CD14-positive monocyte (primary cell): ENCODE results near the gene MED7. TPM values are rescaled to one million over a fixed set of nuclear protein-coding genes. Genes with fewer than 3 reads are reported as not detected.

ENCODE experiments used
- DNase-seq, 3 donors: peaks; one replicate each; pipeline ENCODE4 v3.0.0-alpha.2; 2011 to 2022
- H2AFZ ChIP-seq: 2 replicates; pipeline ENCODE4 v1.6.0; 2012; ENCODE audit warnings: mild to moderate bottlenecking, low read depth, low read length, inconsistent platforms; ENCODE audit not compliant: insufficient read depth, poor library complexity, severe bottlenecking
- H3K27ac ChIP-seq, 2 donors: 1 replicate in 1 of 2; 2 replicates in 1 of 2; pipeline ENCODE4 v1.5.1; 2012 to 2013; ENCODE audit warnings: low read length in 2 of 2, control low read depth in 1 of 2, inconsistent platforms in 1 of 2, low read depth in 1 of 2, mild to moderate bottlenecking in 1 of 2
- H3K27me3 ChIP-seq, 2 donors: one replicate each; pipeline versions ENCODE4 v1.6.0 to v1.6.1; 2011 to 2013; ENCODE audit warnings: low read length in 2 of 2; ENCODE audit not compliant: control insufficient read depth in 2 of 2, insufficient read depth in 2 of 2
- H3K36me3 ChIP-seq, 2 donors: replicated peaks in 1 of 2; 1 replicate in 1 of 2; 2 replicates in 1 of 2; pipeline versions ENCODE4 v1.5.1 to v1.6.1; 2012 to 2013; ENCODE audit warnings: low read length in 2 of 2, control low read depth in 1 of 2, inconsistent platforms in 1 of 2, mild to moderate bottlenecking in 1 of 2; ENCODE audit not compliant: insufficient read depth in 2 of 2, control insufficient read depth in 1 of 2
- H3K4me1 ChIP-seq, 2 donors: 1 replicate in 1 of 2; 2 replicates in 1 of 2; pipeline versions ENCODE4 v1.5.1 to v1.6.1; 2012 to 2013; ENCODE audit warnings: low read length in 2 of 2, control low read depth in 1 of 2, inconsistent platforms in 1 of 2, mild to moderate bottlenecking in 1 of 2, moderate library complexity in 1 of 2; ENCODE audit not compliant: insufficient read depth in 2 of 2, control insufficient read depth in 1 of 2
- H3K4me2 ChIP-seq: replicated peaks from 2 replicates; pipeline ENCODE3; 2012; ENCODE audit warnings: low read length, moderate library complexity, mild to moderate bottlenecking; ENCODE audit not compliant: poor library complexity, severe bottlenecking; ENCODE audit errors: extremely low read depth
- H3K4me3 ChIP-seq, 3 experiments: fragments of 200-600 bp in 1 of 3; sonication (generic) in 1 of 3; replicated peaks in 1 of 3; 1 replicate in 2 of 3; 2 replicates in 1 of 3; pipeline ENCODE4 v1.5.1; 2011 to 2013; ENCODE audit warnings: low read length in 3 of 3, mild to moderate bottlenecking in 3 of 3, control low read depth in 2 of 3, low read depth in 2 of 3, inconsistent platforms in 1 of 3, moderate library complexity in 1 of 3
- H3K79me2 ChIP-seq: 2 replicates; pipeline ENCODE4 v1.6.0; 2012; ENCODE audit warnings: mild to moderate bottlenecking, control low read depth, inconsistent platforms, low read length, moderate library complexity; ENCODE audit not compliant: insufficient read depth
- H3K9ac ChIP-seq: 2 replicates; pipeline ENCODE4 v1.6.0; 2017; ENCODE audit warnings: low read length, mild to moderate bottlenecking; ENCODE audit not compliant: insufficient read depth, poor library complexity, severe bottlenecking
- H3K9me3 ChIP-seq, 2 donors: replicated peaks in 1 of 2; 1 replicate in 1 of 2; 2 replicates in 1 of 2; pipeline versions ENCODE4 v1.5.1 to v1.6.1; 2012 to 2013; ENCODE audit warnings: low read length in 2 of 2, control low read depth in 1 of 2; ENCODE audit not compliant: control insufficient read depth in 1 of 2, insufficient read depth in 1 of 2
- H4K20me1 ChIP-seq: 2 replicates; pipeline ENCODE4 v1.6.0; 2012; ENCODE audit warnings: mild to moderate bottlenecking, low read length, control low read depth, moderate library complexity; ENCODE audit not compliant: insufficient read depth
- H3K27ac Mint-ChIP-seq, 7 donors: one replicate each; pipeline ENCODE4 v1.8.0; 2020; ENCODE audit warnings: mild to moderate bottlenecking in 7 of 7, mixed read lengths in 7 of 7, moderate library complexity in 6 of 7, inconsistent platforms in 2 of 7
- H3K27me3 Mint-ChIP-seq, 3 donors: one replicate each; pipeline ENCODE4 v1.8.0; 2021 to 2022; ENCODE audit warnings: low read depth in 3 of 3, mild to moderate bottlenecking in 3 of 3, mixed read lengths in 3 of 3, moderate library complexity in 3 of 3, inconsistent platforms in 1 of 3
- H3K36me3 Mint-ChIP-seq, 2 donors: one replicate each; pipeline ENCODE4 v1.8.0; 2020; ENCODE audit warnings: mixed read lengths in 2 of 2, inconsistent platforms in 1 of 2, mild to moderate bottlenecking in 1 of 2
- H3K4me1 Mint-ChIP-seq: one replicate; pipeline ENCODE4 v1.8.0; 2020; ENCODE audit warnings: mild to moderate bottlenecking, mixed read lengths
- H3K4me3 Mint-ChIP-seq, 2 donors: one replicate each; pipeline ENCODE4 v1.8.0; 2020; ENCODE audit warnings: mild to moderate bottlenecking in 2 of 2, mixed read lengths in 2 of 2, moderate library complexity in 1 of 2
- H3K9me3 Mint-ChIP-seq, 7 donors: one replicate each; pipeline ENCODE4 v1.8.0; 2020 to 2022; ENCODE audit warnings: mixed read lengths in 7 of 7, mild to moderate bottlenecking in 6 of 7, moderate library complexity in 6 of 7, inconsistent platforms in 2 of 7
- WGBS: methylation state at CpG from one replicate; pipeline ENCODE4 v1.1.5; 2013; ENCODE audit warnings: missing lambda C conversion rate; ENCODE audit not compliant: insufficient coverage; 5-methylcytosine and 5-hydroxymethylcytosine counted together
- intact Hi-C, 2 donors: fragments of 100-400 bp; cut with micrococcal nuclease; formaldehyde crosslinking; loops; one replicate each; pipeline versions ENCODE4 v1.15.0 to v1.15.1; 2023
- polyA plus RNA-seq, 3 donors: library from polyadenylated mRNA; depleted of rRNA in 1 of 3; unstranded in 2 of 3; stranded (reverse) in 1 of 3; fragments of 300-500 nt in 2 of 3; fragments of >200 nt in 1 of 3; fragmentation: Illumina TruSeq in 2 of 3; gene quantifications; 1 replicate in 2 of 3; 2 replicates in 1 of 3; pipeline ENCODE4 v1.2.3, GENCODE V29; 2012 to 2021
- TF ChIP-seq, protein P1 (sequence below): fragments of 200-600 bp; IDR thresholded peaks from one replicate; pipeline ENCODE4 v1.8.0; 2022; ENCODE audit warnings: antibody characterized with exemption, mild to moderate bottlenecking

The MED7 gene
- polyA plus RNA-seq, 3 donors, result 5.9 to 13.0 (median 11.9) TPM

DNA sequence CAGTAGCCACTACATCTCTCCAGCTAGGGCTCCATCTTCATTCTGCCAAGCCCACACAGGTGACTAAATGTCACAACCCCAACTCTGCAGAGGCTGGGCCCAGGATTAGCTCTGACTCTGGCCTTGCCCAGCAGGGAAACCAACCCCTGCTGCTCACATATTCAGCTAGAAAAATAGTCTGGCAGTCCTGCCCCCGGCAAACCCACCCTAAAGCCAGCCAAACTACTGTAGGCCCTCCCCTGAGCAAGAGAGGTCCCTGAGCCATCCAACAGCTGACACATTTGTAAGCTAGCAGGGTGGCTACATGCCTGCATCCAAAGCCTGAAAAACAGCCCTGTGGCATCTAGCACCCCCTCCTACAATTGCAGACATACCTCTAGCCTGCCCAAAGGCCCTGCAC is 22.6 kb downstream of the MED7 start:
- no peaks in the 10 kb centered on the region for H4K20me1 ChIP-seq
- H3K79me2 ChIP-seq, result no peaks in the 10 kb centered on the region
- DNase-seq, result no peak
- H3K36me3 ChIP-seq, result no peaks in the 10 kb centered on the region
- H3K27ac ChIP-seq, result no peak overlapping the region
- H2AFZ ChIP-seq, result no peak overlapping the region
- H3K27me3 ChIP-seq, result no peaks in the 10 kb centered on the region
- peaks cover 0 to 5% of the 10 kb centered on the region in 2 donors for H3K4me1 ChIP-seq
- 100% methylated on average over 1 of the region's 1 CpG for WGBS
- no peak overlapping the region for H3K4me2 ChIP-seq
- H3K4me3 ChIP-seq, result no peak overlapping the region
- Mint-ChIP-seq H3K4me3 (no peak overlapping the region), H3K27me3 (peaks cover 0 to 1% (median 0%) of the 10 kb centered on the region in 3 donors), H3K9me3 (peaks cover 12 to 23% (median 20%) of the 10 kb centered on the region in 7 donors), H3K4me1 (peaks cover 11% of the 10 kb centered on the region), H3K27ac (peak overlapping the region in 2 of 7 donors; percentile 26 to 44), H3K36me3 (no peaks in the 10 kb centered on the region)
- no peak overlapping the region for H3K9ac ChIP-seq
- TF ChIP-seq, protein P1, sequence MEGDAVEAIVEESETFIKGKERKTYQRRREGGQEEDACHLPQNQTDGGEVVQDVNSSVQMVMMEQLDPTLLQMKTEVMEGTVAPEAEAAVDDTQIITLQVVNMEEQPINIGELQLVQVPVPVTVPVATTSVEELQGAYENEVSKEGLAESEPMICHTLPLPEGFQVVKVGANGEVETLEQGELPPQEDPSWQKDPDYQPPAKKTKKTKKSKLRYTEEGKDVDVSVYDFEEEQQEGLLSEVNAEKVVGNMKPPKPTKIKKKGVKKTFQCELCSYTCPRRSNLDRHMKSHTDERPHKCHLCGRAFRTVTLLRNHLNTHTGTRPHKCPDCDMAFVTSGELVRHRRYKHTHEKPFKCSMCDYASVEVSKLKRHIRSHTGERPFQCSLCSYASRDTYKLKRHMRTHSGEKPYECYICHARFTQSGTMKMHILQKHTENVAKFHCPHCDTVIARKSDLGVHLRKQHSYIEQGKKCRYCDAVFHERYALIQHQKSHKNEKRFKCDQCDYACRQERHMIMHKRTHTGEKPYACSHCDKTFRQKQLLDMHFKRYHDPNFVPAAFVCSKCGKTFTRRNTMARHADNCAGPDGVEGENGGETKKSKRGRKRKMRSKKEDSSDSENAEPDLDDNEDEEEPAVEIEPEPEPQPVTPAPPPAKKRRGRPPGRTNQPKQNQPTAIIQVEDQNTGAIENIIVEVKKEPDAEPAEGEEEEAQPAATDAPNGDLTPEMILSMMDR, result no peak
- peaks cover 9 to 17% of the 10 kb centered on the region in 2 donors for H3K9me3 ChIP-seq
- intact Hi-C loops, result no loop called here

DNA sequence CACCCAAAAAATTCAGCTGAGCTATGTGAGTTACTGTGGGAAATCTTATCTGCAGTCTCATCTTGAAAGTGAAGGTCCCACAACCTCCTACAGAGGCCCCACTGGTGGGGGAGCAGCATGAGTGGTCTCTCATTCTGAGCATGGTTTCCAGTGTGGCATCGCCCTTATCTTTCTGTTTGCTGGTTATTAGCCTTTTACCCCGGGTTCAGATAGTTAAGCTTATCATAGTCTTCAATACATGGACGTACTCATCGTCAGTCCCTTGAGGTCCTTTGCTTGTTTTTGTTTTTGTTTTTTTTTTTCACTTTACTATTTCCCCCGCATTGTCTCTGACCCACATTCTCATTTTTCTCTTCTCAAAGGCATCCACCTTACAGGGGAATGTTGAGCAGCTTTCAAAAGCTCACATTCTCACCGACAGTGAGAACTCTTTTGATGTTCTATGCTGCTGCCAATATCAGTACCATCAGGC is 26.1 kb downstream of the MED7 start:
- H3K36me3 ChIP-seq, result no peaks in the 10 kb centered on the region
- peaks cover 14 to 22% of the 10 kb centered on the region in 2 donors for H3K4me1 ChIP-seq
- Mint-ChIP-seq H3K27me3 (no peaks in the 10 kb centered on the region), H3K9me3 (peaks cover 7 to 12% (median 8%) of the 10 kb centered on the region in 7 donors), H3K27ac (no peak overlapping the region), H3K4me3 (no peak overlapping the region), H3K4me1 (peaks cover 29% of the 10 kb centered on the region), H3K36me3 (no peaks in the 10 kb centered on the region)
- no peak overlapping the region for H3K4me2 ChIP-seq
- WGBS, result 87% methylated on average over 3 of the region's 6 CpGs
- H3K9ac ChIP-seq, result no peak overlapping the region
- no peak overlapping the region for H3K27ac ChIP-seq
- no peaks in the 10 kb centered on the region for H3K27me3 ChIP-seq
- H3K9me3 ChIP-seq, result peaks cover 7 to 9% of the 10 kb centered on the region in 2 donors
- TF ChIP-seq, protein P1, result no peak
- H4K20me1 ChIP-seq, result no peaks in the 10 kb centered on the region
- DNase-seq, result no peak
- intact Hi-C loops, result no loop called here
- H3K4me3 ChIP-seq, result no peak overlapping the region
- H3K79me2 ChIP-seq, result no peaks in the 10 kb centered on the region
- H2AFZ ChIP-seq, result no peak overlapping the region
